Panc1 (cell line): ENCODE results near the gene C18orf32. TPM values are rescaled to one million over a fixed set of nuclear protein-coding genes. Genes with fewer than 3 reads are reported as not detected.

ENCODE experiments used
- ATAC-seq: fragments of 200-7000 bp; cut with Tn5 transposase; 2 replicates; pipeline ENCODE4 v1.9.1; 2020; ENCODE audit warnings: mild to moderate bottlenecking, moderate library complexity
- BruUV-seq: library from RNA; stranded (reverse); fragments of 400-500 nt; replicated peaks from 2 replicates; lab custom pipeline; 2021; lab: Mats Ljungman, UMichigan
- CTCF ChIA-PET: fragments of 300-600 bp; sonication (Branson Sonifier 250); formaldehyde crosslinking; loops from one replicate; lab custom pipeline; 2022; ENCODE audit warnings: antibody characterized with exemption; lab: Charles Lee
- POLR2A ChIA-PET: fragments of 300-600 bp; sonication (Branson Sonifier 250); formaldehyde crosslinking; loops from one replicate; lab custom pipeline; 2022; ENCODE audit warnings: antibody characterized with exemption; lab: Charles Lee
- DNase-seq: peaks from one replicate; pipeline ENCODE4 v3.0.0-alpha.2; 2010; ENCODE audit warnings: low read depth, low spot score
- H3K27ac ChIP-seq: 2 replicates; pipeline ENCODE4 v1.5.1; 2011; ENCODE audit warnings: mild to moderate bottlenecking, low read length, inconsistent platforms
- H3K27me3 ChIP-seq: fragments of 200-500 bp; sonication (Bioruptor generic); 2 replicates; pipeline ENCODE4 v1.6.0; 2014; ENCODE audit warnings: low read length, inconsistent platforms; ENCODE audit not compliant: control insufficient read depth, insufficient read depth
- H3K36me3 ChIP-seq: fragments of 200-500 bp; sonication (Bioruptor generic); 2 replicates; pipeline ENCODE4 v1.5.1; 2014; ENCODE audit warnings: inconsistent platforms, mild to moderate bottlenecking, low read length, moderate library complexity; ENCODE audit not compliant: control insufficient read depth, insufficient read depth
- H3K4me1 ChIP-seq: 2 replicates; pipeline ENCODE4 v1.5.1; 2011; ENCODE audit warnings: inconsistent platforms, mild to moderate bottlenecking, low read length, moderate library complexity; ENCODE audit not compliant: control insufficient read depth, insufficient read depth
- H3K4me3 ChIP-seq, 2 experiments: 2 replicates each; pipeline ENCODE4 v1.5.1; 2011 to 2012; ENCODE audit warnings: low read depth in 2 of 2, low read length in 2 of 2, mild to moderate bottlenecking in 2 of 2, inconsistent platforms in 1 of 2, moderate library complexity in 1 of 2
- H3K9me3 ChIP-seq: fragments of 200-500 bp; sonication (Bioruptor generic); 2 replicates; pipeline ENCODE4 v1.5.1; 2014; ENCODE audit warnings: low read depth, mild to moderate bottlenecking, inconsistent platforms, low read length, moderate library complexity; ENCODE audit not compliant: control insufficient read depth, insufficient read depth
- CTCF ChIP-seq: fragments of 450-650 bp; IDR thresholded peaks from 2 replicates; pipeline ENCODE4 v1.5.1; 2017; ENCODE audit warnings: mild to moderate bottlenecking
- POLR2AphosphoS5 ChIP-seq: IDR thresholded peaks from 2 replicates; pipeline ENCODE4 v1.6.1; 2012; ENCODE audit warnings: mild to moderate bottlenecking, low read depth, low read length, moderate library complexity
- REST ChIP-seq, 2 experiments: IDR thresholded peaks; 2 replicates each; pipeline ENCODE4 v1.6.1; 2011 to 2012; ENCODE audit warnings: low read depth in 2 of 2, control low read depth in 1 of 2, low read length in 1 of 2, mild to moderate bottlenecking in 1 of 2, moderate library complexity in 1 of 2; ENCODE audit not compliant: insufficient read depth in 1 of 2
- SIN3A ChIP-seq: IDR thresholded peaks from 2 replicates; pipeline ENCODE4 v1.6.1; 2012; ENCODE audit warnings: low read depth, mild to moderate bottlenecking, low read length, moderate library complexity, borderline replicate concordance; ENCODE audit not compliant: insufficient read depth
- TCF7L2 ChIP-seq: IDR thresholded peaks from 2 replicates; pipeline ENCODE4 v1.6.1; 2011; ENCODE audit warnings: mild to moderate bottlenecking, low read depth, low read length, inconsistent platforms
- in situ Hi-C: cut with HindIII; loops from 2 replicates; pipeline ENCODE4 v1.10.0; 2016; ENCODE audit warnings: low sequenced_read_pairs, low pct_unique_long_range_greater_than_20kb
- intact Hi-C: fragments of 100-400 bp; cut with micrococcal nuclease; formaldehyde crosslinking; loops from one replicate; pipeline ENCODE4 v1.10.0; 2022; ENCODE audit not compliant: unreplicated experiment
- total RNA-seq: library from RNA; stranded (reverse); gene quantifications from one replicate; pipeline ENCODE4 v1.2.1, GENCODE V29; 2021; ENCODE audit not compliant: unreplicated experiment

C18orf32 gene
- total RNA-seq, 1 experiment from 2014 or later: 38.0 TPM

GRCh38 chr18:49531678-49532153, 44.7 kb upstream of the C18orf32 start:
- ChIA-PET POLR2A (interaction anchor here (0.9 kb wide), 1 partner anchor 1031 kb away, joined by 3 read pairs; no protein-coding TSS in a partner anchor), CTCF (no interaction called here)
- intact Hi-C loops: no loop called here
- in situ Hi-C loops: no loop called here
- Histone ChIP-seq H3K4me1 (no peaks in the 10 kb centered on the region), H3K36me3 (no peaks in the 10 kb centered on the region), H3K27ac (no peak overlapping the region), H3K27me3 (no peaks in the 10 kb centered on the region), H3K9me3 (no peaks in the 10 kb centered on the region), H3K4me3 (peak overlapping the region in 1 of 2 experiments; percentile 30; a peak in 2 of 4 replicates)
- no TSS peak for BruUV-seq
- DNase-seq (no peak), ATAC-seq (no peak)
- TF ChIP-seq CTCF (no peak), POLR2AphosphoS5 (no peak), REST (IDR thresholded peaks at IDR 0.05; ENCODE audit: insufficient read depth in 1 of 2, low read depth in 2 of 2, low read length in 1 of 2) (no peak), TCF7L2 (no peak), SIN3A (no peak)

GRCh38 chr18:49529596-49529995, 42.6 kb upstream of the C18orf32 start:
- Histone ChIP-seq H3K27me3 (no peaks in the 10 kb centered on the region), H3K9me3 (no peaks in the 10 kb centered on the region), H3K27ac (no peak overlapping the region), H3K4me3 (no peak overlapping the region), H3K4me1 (no peaks in the 10 kb centered on the region), H3K36me3 (no peaks in the 10 kb centered on the region)
- TF ChIP-seq CTCF (no peak), SIN3A (no peak), POLR2AphosphoS5 (no peak)
- ChIA-PET CTCF (no interaction called here), POLR2A (no interaction called here)
- ATAC-seq (no peak), DNase-seq (no peak)
- in situ Hi-C loops: no loop called here
- intact Hi-C loops: no loop called here
- BruUV-seq: no TSS peak
